GM12878 (cell line): ENCODE measurements around the gene BTBD9.

Experiments used
- CBFB ChIP-seq: IDR thresholded peaks from 2 replicates; pipeline ENCODE4 v1.6.1; 2016; ENCODE audit warnings: antibody characterized with exemption, low read depth
- CEBPB ChIP-seq, 2 experiments: fragments of 150-350 bp in 1 of 2; IDR thresholded peaks; 2 replicates each; pipeline ENCODE4 v1.6.1; 2012 to 2014; ENCODE audit warnings: low read depth in 2 of 2, low read length in 2 of 2, borderline replicate concordance in 1 of 2, inconsistent platforms in 1 of 2
- MTA3 ChIP-seq: IDR thresholded peaks from 2 replicates; pipeline ENCODE4 v1.6.1; 2012; ENCODE audit warnings: low read length, inconsistent platforms, borderline replicate concordance
- POLR2A ChIP-seq: IDR thresholded peaks from 2 replicates; pipeline ENCODE4 v1.6.1; 2011; ENCODE audit warnings: low read depth, mild to moderate bottlenecking, low read length
- SMAD1 ChIP-seq: fragments of 450-650 bp; IDR thresholded peaks from 2 replicates; pipeline ENCODE4 v1.6.1; 2018; ENCODE audit warnings: mild to moderate bottlenecking, low read depth; ENCODE audit not compliant: partially characterized antibody
- TAF1 ChIP-seq: IDR thresholded peaks from 2 replicates; pipeline ENCODE4 v1.6.1; 2011; ENCODE audit warnings: mild to moderate bottlenecking, low read depth, low read length, borderline replicate concordance
- TF ChIP-seq, protein P1 (sequence below): fragments of 450-650 bp; IDR thresholded peaks from 2 replicates; pipeline ENCODE4 v1.6.1; 2017; ENCODE audit warnings: mild to moderate bottlenecking
- TF ChIP-seq, protein P2 (sequence below): IDR thresholded peaks from 2 replicates; pipeline ENCODE4 v1.6.1; 2012; ENCODE audit warnings: low read depth, low read length, improper control_type of control experiment

DNA sequence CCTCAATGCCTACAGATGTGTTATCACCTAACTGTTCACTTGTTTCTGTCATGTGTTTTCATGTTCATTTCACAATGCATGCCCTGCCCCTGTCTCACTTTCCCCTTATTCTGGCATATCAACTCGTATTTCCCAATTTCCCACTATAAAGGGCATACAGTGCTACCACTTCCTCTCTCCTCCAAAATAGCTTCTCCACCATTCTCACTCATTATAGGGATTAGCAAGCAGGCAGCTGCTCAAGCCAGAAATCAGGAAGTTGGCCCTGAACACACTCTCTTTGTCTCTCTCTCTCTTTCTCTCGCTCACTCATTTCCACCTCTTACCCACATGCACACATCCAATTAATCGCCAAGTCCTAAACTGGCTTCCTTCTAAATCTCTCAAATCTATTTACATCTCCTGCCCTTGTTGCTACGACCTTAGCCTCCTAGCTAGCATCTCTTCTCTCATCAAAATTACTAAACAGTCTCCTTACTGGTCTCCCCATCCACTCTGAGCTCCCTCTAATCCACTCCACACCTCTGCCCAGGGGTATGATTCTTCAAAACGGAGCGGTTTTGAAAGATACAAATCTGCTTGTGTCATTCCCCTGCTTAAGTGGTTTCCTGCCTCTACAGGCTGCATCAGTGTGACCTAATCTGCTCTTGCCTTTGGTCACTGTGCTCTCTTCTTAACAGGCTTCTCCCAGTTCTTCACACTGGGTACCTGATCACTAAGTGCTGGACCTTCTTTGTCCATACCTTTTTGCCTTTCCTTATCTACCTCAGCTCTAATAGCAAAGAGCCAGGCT, 196.2 kb downstream of the BTBD9 start:
- TF ChIP-seq, protein P1, sequence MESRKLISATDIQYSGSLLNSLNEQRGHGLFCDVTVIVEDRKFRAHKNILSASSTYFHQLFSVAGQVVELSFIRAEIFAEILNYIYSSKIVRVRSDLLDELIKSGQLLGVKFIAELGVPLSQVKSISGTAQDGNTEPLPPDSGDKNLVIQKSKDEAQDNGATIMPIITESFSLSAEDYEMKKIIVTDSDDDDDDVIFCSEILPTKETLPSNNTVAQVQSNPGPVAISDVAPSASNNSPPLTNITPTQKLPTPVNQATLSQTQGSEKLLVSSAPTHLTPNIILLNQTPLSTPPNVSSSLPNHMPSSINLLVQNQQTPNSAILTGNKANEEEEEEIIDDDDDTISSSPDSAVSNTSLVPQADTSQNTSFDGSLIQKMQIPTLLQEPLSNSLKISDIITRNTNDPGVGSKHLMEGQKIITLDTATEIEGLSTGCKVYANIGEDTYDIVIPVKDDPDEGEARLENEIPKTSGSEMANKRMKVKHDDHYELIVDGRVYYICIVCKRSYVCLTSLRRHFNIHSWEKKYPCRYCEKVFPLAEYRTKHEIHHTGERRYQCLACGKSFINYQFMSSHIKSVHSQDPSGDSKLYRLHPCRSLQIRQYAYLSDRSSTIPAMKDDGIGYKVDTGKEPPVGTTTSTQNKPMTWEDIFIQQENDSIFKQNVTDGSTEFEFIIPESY: no peak
- TF ChIP-seq, protein P2, sequence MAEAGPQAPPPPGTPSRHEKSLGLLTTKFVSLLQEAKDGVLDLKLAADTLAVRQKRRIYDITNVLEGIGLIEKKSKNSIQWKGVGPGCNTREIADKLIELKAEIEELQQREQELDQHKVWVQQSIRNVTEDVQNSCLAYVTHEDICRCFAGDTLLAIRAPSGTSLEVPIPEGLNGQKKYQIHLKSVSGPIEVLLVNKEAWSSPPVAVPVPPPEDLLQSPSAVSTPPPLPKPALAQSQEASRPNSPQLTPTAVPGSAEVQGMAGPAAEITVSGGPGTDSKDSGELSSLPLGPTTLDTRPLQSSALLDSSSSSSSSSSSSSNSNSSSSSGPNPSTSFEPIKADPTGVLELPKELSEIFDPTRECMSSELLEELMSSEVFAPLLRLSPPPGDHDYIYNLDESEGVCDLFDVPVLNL: no peak
- TF ChIP-seq TAF1 (no peak), CEBPB (IDR thresholded peaks at IDR 0.05; ENCODE audit: borderline replicate concordance in 1 of 2, low read depth in 2 of 2, low read length in 2 of 2) (no peak), POLR2A (no peak), CBFB (no peak), SMAD1 (no peak), MTA3 (no peak)
